Endothelial cell of umbilical vein (primary cell): ENCODE data around the gene STX8. TPM values are rescaled to one million over a fixed set of nuclear protein-coding genes. Genes with fewer than 3 reads are reported as not detected.

Source experiments
- BruUV-seq: library from RNA; stranded (reverse); fragments of 400-500 nt; replicated peaks from 2 replicates; lab custom pipeline; 2021; lab: Mats Ljungman, UMichigan
- CTCF ChIA-PET: fragments of 300-600, 350-600 bp; sonication (Branson Sonifier 250); formaldehyde crosslinking; loops from one replicate; lab custom pipeline; 2021; ENCODE audit warnings: antibody characterized with exemption, inconsistent platforms; lab: Charles Lee
- POLR2A ChIA-PET: fragments of 300-600, 350-600 bp; sonication (Branson Sonifier 250); formaldehyde crosslinking; loops from one replicate; lab custom pipeline; 2021; ENCODE audit warnings: antibody characterized with exemption, inconsistent platforms; lab: Charles Lee
- DNase-seq: peaks from one replicate; pipeline ENCODE4 v3.0.0-alpha.2; 2011; ENCODE audit warnings: low read depth, low spot score
- FAIRE-seq: peaks from 2 replicates; lab custom pipeline; 2011; peaks lifted over from hg19 to GRCh38; lab: Jason Lieb, UNC
- H2AFZ ChIP-seq: 2 replicates; pipeline ENCODE4 v1.6.0; 2012; ENCODE audit warnings: low read depth, low read length, control low read depth, inconsistent platforms
- H3K27ac ChIP-seq: 2 replicates; pipeline ENCODE4 v1.5.1; 2011; ENCODE audit warnings: low read depth, mild to moderate bottlenecking, control low read depth, low read length, moderate library complexity; ENCODE audit not compliant: insufficient read depth
- H3K27me3 ChIP-seq, 2 experiments: 2 replicates each; pipeline versions ENCODE4 v1.6.0 to v1.6.1; 2011; ENCODE audit warnings: low read length in 2 of 2, mixed read lengths in 1 of 2; ENCODE audit not compliant: control insufficient read depth in 2 of 2, insufficient read depth in 2 of 2
- H3K36me3 ChIP-seq, 2 experiments: 2 replicates in 1 of 2; 3 replicates in 1 of 2; pipeline ENCODE4 v1.5.1; 2011; ENCODE audit warnings: low read length in 2 of 2, mild to moderate bottlenecking in 1 of 2, moderate library complexity in 1 of 2; ENCODE audit not compliant: control insufficient read depth in 2 of 2, insufficient read depth in 2 of 2; ENCODE audit errors: extremely low read depth in 1 of 2
- H3K4me1 ChIP-seq: 3 replicates; pipeline ENCODE4 v1.5.1; 2011; ENCODE audit warnings: mild to moderate bottlenecking, low read length; ENCODE audit not compliant: control insufficient read depth, insufficient read depth; ENCODE audit errors: extremely low read depth
- H3K4me2 ChIP-seq: 2 replicates; pipeline ENCODE4 v1.6.1; 2011; ENCODE audit warnings: low read length, control low read depth, mixed read lengths; ENCODE audit not compliant: insufficient read depth
- H3K4me3 ChIP-seq, 3 experiments: fragments of 200-600 bp in 1 of 3; sonication (generic), shearing (Covaris generic) in 1 of 3; replicated peaks in 1 of 3; 2 replicates each; pipeline ENCODE4 v1.5.1; 2011 to 2016; ENCODE audit warnings: control low read depth in 3 of 3, low read length in 3 of 3, mild to moderate bottlenecking in 2 of 3, inconsistent platforms in 1 of 3, low read depth in 1 of 3, moderate library complexity in 1 of 3; ENCODE audit not compliant: insufficient read depth in 1 of 3
- H3K79me2 ChIP-seq: 2 replicates; pipeline ENCODE4 v1.6.0; 2012; ENCODE audit warnings: low read length, inconsistent platforms; ENCODE audit not compliant: control insufficient read depth, insufficient read depth
- H3K9ac ChIP-seq: replicated peaks from 2 replicates; pipeline ENCODE3; 2011; ENCODE audit warnings: low read length, control low read depth; ENCODE audit not compliant: insufficient read depth; ENCODE audit errors: extremely low read depth
- H3K9me1 ChIP-seq: replicated peaks from 3 replicates; pipeline ENCODE4 v1.6.0; 2011; ENCODE audit warnings: mild to moderate bottlenecking, low read length; ENCODE audit not compliant: control insufficient read depth, insufficient read depth; ENCODE audit errors: extremely low read depth
- H3K9me3 ChIP-seq: replicated peaks from 2 replicates; pipeline ENCODE4 v1.5.1; 2012; ENCODE audit warnings: low read length, inconsistent platforms; ENCODE audit not compliant: control insufficient read depth, insufficient read depth
- H4K20me1 ChIP-seq: replicated peaks from 2 replicates; pipeline ENCODE3; 2011; ENCODE audit warnings: mild to moderate bottlenecking, low read length; ENCODE audit not compliant: control insufficient read depth, insufficient read depth; ENCODE audit errors: extremely low read depth
- CTCF ChIP-seq, 2 donors: IDR thresholded peaks; 1 replicate in 1 of 2; 2 replicates in 1 of 2; pipeline ENCODE4 v1.5.1; 2011; ENCODE audit warnings: low read length in 2 of 2, mild to moderate bottlenecking in 2 of 2, moderate library complexity in 2 of 2, control low read depth in 1 of 2, inconsistent platforms in 1 of 2, low read depth in 1 of 2; ENCODE audit not compliant: insufficient read depth in 1 of 2; ENCODE audit errors: extremely low read depth in 1 of 2
- EZH2 ChIP-seq: IDR thresholded peaks from 2 replicates; pipeline ENCODE4 v1.6.1; 2012; ENCODE audit warnings: borderline replicate concordance, low read depth, mild to moderate bottlenecking, moderate library complexity, low read length, inconsistent platforms; ENCODE audit not compliant: severe bottlenecking
- FOS ChIP-seq: IDR thresholded peaks from 2 replicates; pipeline ENCODE4 v1.6.1; 2011; ENCODE audit warnings: mild to moderate bottlenecking, low read length, moderate library complexity, borderline replicate concordance; ENCODE audit not compliant: insufficient read depth
- GATA2 ChIP-seq: IDR thresholded peaks from 2 replicates; pipeline ENCODE4 v1.7.0; 2011; ENCODE audit warnings: low read depth, mild to moderate bottlenecking, moderate library complexity, mixed read lengths, low read length; ENCODE audit not compliant: insufficient read length, insufficient read depth
- JUN ChIP-seq: IDR thresholded peaks from 2 replicates; pipeline ENCODE4 v1.6.1; 2011; ENCODE audit warnings: borderline replicate concordance, low read depth; ENCODE audit not compliant: insufficient read length, insufficient read depth
- MAX ChIP-seq: IDR thresholded peaks from 2 replicates; pipeline ENCODE4 v1.6.1; 2011; ENCODE audit not compliant: insufficient read depth, insufficient read length
- MYC ChIP-seq: IDR thresholded peaks from one replicate; pipeline ENCODE4 v1.6.1; 2011; ENCODE audit warnings: mild to moderate bottlenecking, low read depth, low read length
- POLR2A ChIP-seq: IDR thresholded peaks from 2 replicates; pipeline ENCODE4 v1.6.1; 2012; ENCODE audit warnings: low read depth, mild to moderate bottlenecking, control low read depth, low read length
- POLR2AphosphoS5 ChIP-seq: IDR thresholded peaks from 2 replicates; pipeline ENCODE4 v1.6.1; 2012; ENCODE audit warnings: low read depth, mild to moderate bottlenecking, control low read depth, low read length, moderate library complexity; ENCODE audit not compliant: insufficient read depth
- dilution Hi-C: fragments of 300-500 bp; cut with MboI; formaldehyde crosslinking; loops from one replicate; pipeline ENCODE4 v1.15.0; 2019; ENCODE audit warnings: low sequenced_read_pairs; ENCODE audit not compliant: extremely low pct_ligation_motif_present
- intact Hi-C: fragments of 100-400 bp; cut with micrococcal nuclease; formaldehyde crosslinking; loops from one replicate; pipeline ENCODE4 v1.10.0; 2022
- polyA plus RNA-seq, 4 experiments: library from polyadenylated mRNA; depleted of rRNA in 3 of 4; stranded (reverse) in 3 of 4; unstranded in 1 of 4; fragments of >200 nt; gene quantifications; 2 replicates each; pipeline versions ENCODE4 v1.2.1 to v1.2.3, GENCODE V29; 2011 to 2012; ENCODE audit warnings: missing spikeins in 1 of 4
- total RNA-seq: library from RNA; stranded (reverse); gene quantifications from 2 replicates; pipeline ENCODE4 v1.2.3, GENCODE V29; 2021

The STX8 gene
- total and polyA plus RNA-seq, 2 donors (not counting 3 experiments of a cell fraction or from before 2014, with no cell fraction given): 25.9 to 67.3 TPM

GRCh38 chr17:9237661-9238301 is 337.8 kb downstream of the STX8 start:
- Histone ChIP-seq H3K4me2 (no peak overlapping the region), H3K9me3 (no peaks in the 10 kb centered on the region), H3K4me1 (peaks cover 13% of the 10 kb centered on the region), H3K79me2 (no peaks in the 10 kb centered on the region), H4K20me1 (no peaks in the 10 kb centered on the region), H3K9ac (no peak overlapping the region), H3K36me3 (no peaks in the 10 kb centered on the region), H3K9me1 (no peaks in the 10 kb centered on the region), H2AFZ (no peak overlapping the region), H3K27me3 (no peaks in the 10 kb centered on the region), H3K27ac (no peak overlapping the region), H3K4me3 (no peak overlapping the region)
- ChIA-PET CTCF (no interaction called here), POLR2A (no interaction called here)
- no peak for DNase-seq
- intact Hi-C loops: no loop called here
- TF ChIP-seq JUN (no peak), POLR2AphosphoS5 (no peak), EZH2 (no peak), FOS (no peak)
- dilution Hi-C loops: no loop called here
- no peak for FAIRE-seq
- BruUV-seq: no TSS peak

GRCh38 chr17:9237053-9237410 is 338.6 kb downstream of the STX8 start:
- Histone ChIP-seq H3K4me1 (peaks cover 13% of the 10 kb centered on the region), H3K27ac (no peak overlapping the region), H3K9ac (no peak overlapping the region), H3K4me2 (no peak overlapping the region), H3K9me1 (no peaks in the 10 kb centered on the region), H3K79me2 (no peaks in the 10 kb centered on the region), H4K20me1 (no peaks in the 10 kb centered on the region), H3K27me3 (no peaks in the 10 kb centered on the region), H3K36me3 (no peaks in the 10 kb centered on the region), H2AFZ (no peak overlapping the region), H3K4me3 (no peak overlapping the region), H3K9me3 (no peaks in the 10 kb centered on the region)
- ChIA-PET CTCF (no interaction called here), POLR2A (no interaction called here)
- no TSS peak for BruUV-seq
- intact Hi-C loops (no loop called here), dilution Hi-C loops (no loop called here)
- FAIRE-seq (no peak), DNase-seq (no peak)
- no peak for TF ChIP-seq CTCF (IDR thresholded peaks at IDR 0.05; ENCODE audit: extremely low read depth in 1 of 2, insufficient read depth in 1 of 2, low read depth in 1 of 2, low read length in 2 of 2)
- no peak for TF ChIP-seq MAX
- TF ChIP-seq EZH2: no peak
- no peak for TF ChIP-seq JUN
- no peak for TF ChIP-seq GATA2
- TF ChIP-seq POLR2AphosphoS5: no peak
- no peak for TF ChIP-seq MYC
- TF ChIP-seq POLR2A: no peak
- TF ChIP-seq FOS: no peak
